K562 (cell line): Measurements from ENCODE around the gene CDC45. TPM values are rescaled to one million over a fixed set of nuclear protein-coding genes. Genes with fewer than 3 reads are reported as not detected.
A peak's percentile ranks its signal among the peaks of the same experiment; 100 is the strongest.

Experiments used
- PML ChIP-seq: IDR thresholded peaks from 2 replicates; pipeline ENCODE4 v1.6.1; 2012; ENCODE audit warnings: low read length, inconsistent platforms
- POLR2G ChIP-seq: fragments of 200-400 bp; formaldehyde crosslinking; IDR thresholded peaks from 2 replicates; pipeline ENCODE4 v1.6.1; 2017; ENCODE audit warnings: low read depth, mild to moderate bottlenecking, antibody characterized with exemption, low read length, moderate library complexity
- YY1 ChIP-seq, 3 experiments: IDR thresholded peaks; 2 replicates each; pipeline ENCODE4 v1.6.1; 2011; ENCODE audit warnings: low read length in 2 of 3, mild to moderate bottlenecking in 2 of 3, moderate library complexity in 2 of 3, borderline replicate concordance in 1 of 3, control low read depth in 1 of 3, low read depth in 1 of 3; ENCODE audit not compliant: insufficient read depth in 3 of 3, insufficient replicate concordance in 2 of 3, control insufficient read depth in 1 of 3, insufficient read length in 1 of 3; ENCODE audit errors: extremely low read depth in 1 of 3
- ZNF431 ChIP-seq: sonication (generic); formaldehyde crosslinking; IDR thresholded peaks from 2 replicates; pipeline ENCODE4 v1.8.0; 2022; ENCODE audit warnings: mild to moderate bottlenecking, missing genetic modification reagents
- ZNF511 ChIP-seq: sonication (generic); formaldehyde crosslinking; IDR thresholded peaks from 2 replicates; pipeline ENCODE4 v1.8.0; 2022; ENCODE audit warnings: mild to moderate bottlenecking, missing genetic modification reagents
- ZNF766 ChIP-seq: fragments of 200-800 bp; sonication (Bioruptor generic); conservative IDR thresholded peaks from 2 replicates; pipeline ENCODE4 v1.6.1; 2016; ENCODE audit warnings: missing genetic modification characterization, missing compliant biosample characterization
- polyA plus RNA-seq, 8 experiments: library from polyadenylated mRNA; depleted of rRNA in 4 of 8; stranded (reverse) in 5 of 8; unstranded in 3 of 8; fragments of >200 nt; fragmentation: Nextera tagmentation in 2 of 8; fragmentation: Illumina TruSeq in 1 of 8; extraction: Ambion mirVana in 2 of 8; extraction: Trizol in 1 of 8; gene quantifications; 2 replicates each; pipeline versions ENCODE4 v1.2.1 to v1.2.3, GENCODE V29; 2011 to 2014; ENCODE audit warnings: inconsistent platforms in 1 of 8, missing spikeins in 1 of 8
- total RNA-seq, 7 experiments: library from RNA; depleted of rRNA in 6 of 7; stranded (reverse); fragments of >200 nt in 6 of 7; fragmentation: Illumina TruSeq in 2 of 7; extraction: Trizol in 2 of 7; gene quantifications; 2 replicates each; pipeline versions ENCODE4 v1.2.1 to v1.2.3, GENCODE V29; 2011 to 2021; ENCODE audit warnings: low replicate concordance in 1 of 7
- TF ChIP-seq, protein P1 (sequence below), 2 experiments: fragments of 450-650 bp; IDR thresholded peaks; 2 replicates each; pipeline ENCODE4 v1.6.1; 2018; ENCODE audit warnings: mild to moderate bottlenecking in 2 of 2, low read depth in 1 of 2; ENCODE audit not compliant: partially characterized antibody in 2 of 2

Gene CDC45
- total and polyA plus RNA-seq, 9 of the 15 experiments (the other 6 are each of a cell fraction or from before 2014, with no cell fraction given) = 251 to 580 (median 410) TPM

GRCh38 chr22:19519041-19519926 lies 39.6 kb downstream of the CDC45 start (continued):
- TF ChIP-seq, protein P1, sequence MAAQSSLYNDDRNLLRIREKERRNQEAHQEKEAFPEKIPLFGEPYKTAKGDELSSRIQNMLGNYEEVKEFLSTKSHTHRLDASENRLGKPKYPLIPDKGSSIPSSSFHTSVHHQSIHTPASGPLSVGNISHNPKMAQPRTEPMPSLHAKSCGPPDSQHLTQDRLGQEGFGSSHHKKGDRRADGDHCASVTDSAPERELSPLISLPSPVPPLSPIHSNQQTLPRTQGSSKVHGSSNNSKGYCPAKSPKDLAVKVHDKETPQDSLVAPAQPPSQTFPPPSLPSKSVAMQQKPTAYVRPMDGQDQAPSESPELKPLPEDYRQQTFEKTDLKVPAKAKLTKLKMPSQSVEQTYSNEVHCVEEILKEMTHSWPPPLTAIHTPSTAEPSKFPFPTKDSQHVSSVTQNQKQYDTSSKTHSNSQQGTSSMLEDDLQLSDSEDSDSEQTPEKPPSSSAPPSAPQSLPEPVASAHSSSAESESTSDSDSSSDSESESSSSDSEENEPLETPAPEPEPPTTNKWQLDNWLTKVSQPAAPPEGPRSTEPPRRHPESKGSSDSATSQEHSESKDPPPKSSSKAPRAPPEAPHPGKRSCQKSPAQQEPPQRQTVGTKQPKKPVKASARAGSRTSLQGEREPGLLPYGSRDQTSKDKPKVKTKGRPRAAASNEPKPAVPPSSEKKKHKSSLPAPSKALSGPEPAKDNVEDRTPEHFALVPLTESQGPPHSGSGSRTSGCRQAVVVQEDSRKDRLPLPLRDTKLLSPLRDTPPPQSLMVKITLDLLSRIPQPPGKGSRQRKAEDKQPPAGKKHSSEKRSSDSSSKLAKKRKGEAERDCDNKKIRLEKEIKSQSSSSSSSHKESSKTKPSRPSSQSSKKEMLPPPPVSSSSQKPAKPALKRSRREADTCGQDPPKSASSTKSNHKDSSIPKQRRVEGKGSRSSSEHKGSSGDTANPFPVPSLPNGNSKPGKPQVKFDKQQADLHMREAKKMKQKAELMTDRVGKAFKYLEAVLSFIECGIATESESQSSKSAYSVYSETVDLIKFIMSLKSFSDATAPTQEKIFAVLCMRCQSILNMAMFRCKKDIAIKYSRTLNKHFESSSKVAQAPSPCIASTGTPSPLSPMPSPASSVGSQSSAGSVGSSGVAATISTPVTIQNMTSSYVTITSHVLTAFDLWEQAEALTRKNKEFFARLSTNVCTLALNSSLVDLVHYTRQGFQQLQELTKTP (IDR thresholded peaks at IDR 0.05; ENCODE audit: low read depth in 1 of 2, partially characterized antibody in 2 of 2) = no peak
- peak in 1 of 3 experiments; percentile 3 for TF ChIP-seq YY1 (IDR thresholded peaks at IDR 0.05; ENCODE audit: borderline replicate concordance in 1 of 3, control insufficient read depth in 1 of 3, extremely low read depth in 1 of 3, insufficient read depth in 3 of 3, insufficient read length in 1 of 3, insufficient replicate concordance in 2 of 3, low read depth in 1 of 3, low read length in 2 of 3)
- TF ChIP-seq PML = peak; percentile 31; the same call in 1 of the 2 replicates
- no peak for TF ChIP-seq ZNF766 (CRISPR knock-in tag)
- peak; percentile 76 for TF ChIP-seq POLR2G
- TF ChIP-seq ZNF511 (CRISPR knock-in tag) = 0 out of 2 replicates have a peak, but pooled peaks have one; percentile 38
- TF ChIP-seq ZNF431 (CRISPR knock-in tag) = 0 out of 2 replicates have a peak, but pooled peaks have one; percentile 18
